Measurements from ENCODE around the gene CLCN3. TPM values are rescaled to one million over a fixed set of nuclear protein-coding genes. Genes with fewer than 3 reads are reported as not detected.

CLCN3 gene
- total and polyA plus RNA-seq, 2 experiments from 2014 or later = 10.9 to 22.9 TPM

- Histone ChIP-seq H3K4me2 (no peak overlapping the region), H3K27ac (ENCODE audit: low read depth) (no peak overlapping the region; the same call in 1 of the 2 replicates), H2AFZ (no peak overlapping the region), H4K20me1 (replicated peaks; ENCODE audit: insufficient read depth) (no peaks in the 10 kb centered on the region), H3K36me3 (ENCODE audit: insufficient read depth) (no peaks in the 10 kb centered on the region), H3F3A (replicated peaks; ENCODE audit: low read depth) (no peaks in the 10 kb centered on the region), H3K9me2 (ENCODE audit: insufficient read depth) (no peaks in the 10 kb centered on the region), H3K4me3 (no peak overlapping the region), H3K4me1 (ENCODE audit: insufficient read depth) (no peaks in the 10 kb centered on the region), H3K79me2 (replicated peaks; ENCODE audit: insufficient read depth) (no peaks in the 10 kb centered on the region), H3K27me3 (ENCODE audit: insufficient read depth) (no peaks in the 10 kb centered on the region)
- TF ChIP-seq REST (IDR thresholded peaks at IDR 0.05; ENCODE audit: unreplicated experiment) = no peak
- TF ChIP-seq NANOG (IDR thresholded peaks at IDR 0.05; ENCODE audit: borderline replicate concordance) = no peak
- no peak for TF ChIP-seq POLR2AphosphoS5 (IDR thresholded peaks at IDR 0.05; ENCODE audit: low read depth)
- TF ChIP-seq EZH2phosphoT487 (IDR thresholded peaks at IDR 0.05; ENCODE audit: unreplicated experiment) = no peak
- no peak for TF ChIP-seq CTCF (conservative IDR thresholded peaks at IDR 0.05; ENCODE audit: low read depth in 2 of 2)
- TF ChIP-seq STAT1 (IDR thresholded peaks at IDR 0.05; ENCODE audit: unreplicated experiment) = no peak
- no peak for TF ChIP-seq ZNF331 (CRISPR knock-in tag; IDR thresholded peaks at IDR 0.05; ENCODE audit: low read depth)
- TF ChIP-seq ZNF114 (CRISPR knock-in tag; IDR thresholded peaks at IDR 0.05) = no peak
- no peak for TF ChIP-seq EZH2 (IDR thresholded peaks at IDR 0.05; ENCODE audit: low read depth, unreplicated experiment)
- no peak for TF ChIP-seq JUNB (IDR thresholded peaks at IDR 0.05; ENCODE audit: unreplicated experiment)
- TF ChIP-seq CREB1 (CRISPR knock-in tag; IDR thresholded peaks at IDR 0.05; ENCODE audit: low read depth) = no peak
- TF ChIP-seq ZNF462 (CRISPR knock-in tag; IDR thresholded peaks at IDR 0.05) = no peak
- no peak for TF ChIP-seq ETS1 (IDR thresholded peaks at IDR 0.05)
- Mint-ChIP-seq H3K4me1 (no peaks in the 10 kb centered on the region), H3K36me3 (ENCODE audit: low read depth) (no peaks in the 10 kb centered on the region), H3K9me3 (no peaks in the 10 kb centered on the region), H3K27ac (no peak overlapping the region), H3K4me3 (no peak overlapping the region), H3K27me3 (ENCODE audit: insufficient read depth, low read depth, poor library complexity) (no peaks in the 10 kb centered on the region)
- ATAC-seq (peak; percentile 39; the same call in 1 of the 3 replicates), DNase-seq (ENCODE audit: low spot score) (peak; percentile 32)
These were observed 103.9 kb downstream of the CLCN3 start for GRCh38 chr4:169724260-169724659.

All from GM23338 (cell line).